Fibroblast of lung (primary cell): ENCODE results near the gene DTX4. TPM values are rescaled to one million over a fixed set of nuclear protein-coding genes. Genes with fewer than 3 reads are reported as not detected.

ENCODE experiments used
- DNase-seq, 2 donors: peaks; one replicate each; pipeline versions ENCODE4 v3.0.0 to v3.0.0-alpha.2; 2010; ENCODE audit warnings: low read depth in 2 of 2
- H2AFZ ChIP-seq: 2 replicates; pipeline ENCODE4 v1.5.1; 2012; ENCODE audit warnings: low read length, control low read depth, inconsistent platforms
- H3K27ac ChIP-seq: 2 replicates; pipeline ENCODE4 v1.5.1; 2011; ENCODE audit warnings: low read length, control low read depth; ENCODE audit not compliant: insufficient read depth
- H3K27me3 ChIP-seq: 2 replicates; pipeline ENCODE4 v1.5.1; 2011; ENCODE audit warnings: mild to moderate bottlenecking, low read length; ENCODE audit not compliant: control insufficient read depth, insufficient read depth
- H3K36me3 ChIP-seq: 2 replicates; pipeline ENCODE4 v1.5.1; 2011; ENCODE audit warnings: low read length; ENCODE audit not compliant: control insufficient read depth, insufficient read depth
- H3K4me1 ChIP-seq: 2 replicates; pipeline ENCODE4 v1.5.1; 2011; ENCODE audit warnings: low read length; ENCODE audit not compliant: control insufficient read depth, insufficient read depth; ENCODE audit errors: extremely low read depth
- H3K4me2 ChIP-seq: 2 replicates; pipeline ENCODE4 v1.5.1; 2011; ENCODE audit warnings: low read length, control low read depth; ENCODE audit not compliant: insufficient read depth; ENCODE audit errors: extremely low read depth
- H3K4me3 ChIP-seq, 4 experiments: fragments of 200-600 bp in 1 of 4; sonication (generic) in 1 of 4; replicated peaks in 1 of 4; 2 replicates each; pipeline ENCODE4 v1.5.1; 2011 to 2016; ENCODE audit warnings: low read length in 4 of 4, low read depth in 3 of 4, mild to moderate bottlenecking in 3 of 4, control low read depth in 2 of 4, inconsistent platforms in 1 of 4, mixed read lengths in 1 of 4; ENCODE audit not compliant: insufficient read depth in 1 of 4; ENCODE audit errors: control extremely low read depth in 1 of 4
- H3K79me2 ChIP-seq: 2 replicates; pipeline ENCODE4 v1.5.1; 2012; ENCODE audit warnings: mild to moderate bottlenecking, low read length, inconsistent platforms; ENCODE audit not compliant: control insufficient read depth, insufficient read depth
- H3K9ac ChIP-seq: 2 replicates; pipeline ENCODE4 v1.5.1; 2011; ENCODE audit warnings: mild to moderate bottlenecking, low read length, control low read depth; ENCODE audit not compliant: insufficient read depth
- H3K9me3 ChIP-seq: 2 replicates; pipeline ENCODE4 v1.5.1; 2012; ENCODE audit warnings: low read depth, low read length; ENCODE audit not compliant: control insufficient read depth, insufficient read depth
- H4K20me1 ChIP-seq: 2 replicates; pipeline ENCODE4 v1.5.1; 2011; ENCODE audit warnings: low read length; ENCODE audit not compliant: control insufficient read depth, insufficient read depth; ENCODE audit errors: extremely low read depth
- CTCF ChIP-seq, 2 donors: IDR thresholded peaks in 1 of 2; conservative IDR thresholded peaks in 1 of 2; 1 replicate in 1 of 2; 2 replicates in 1 of 2; pipeline ENCODE4 v1.5.1; 2011 to 2012; ENCODE audit warnings: low read length in 2 of 2, control low read depth in 1 of 2, inconsistent platforms in 1 of 2, low read depth in 1 of 2, mild to moderate bottlenecking in 1 of 2
- EZH2 ChIP-seq: IDR thresholded peaks from 2 replicates; pipeline ENCODE4 v1.5.1; 2012; ENCODE audit warnings: low read length, control low read depth, mild to moderate bottlenecking; ENCODE audit errors: missing control alignments
- polyA plus RNA-seq, 2 donors: library from polyadenylated mRNA; depleted of rRNA in 1 of 2; stranded (reverse) in 1 of 2; unstranded in 1 of 2; fragments of >200 nt; gene quantifications; 2 replicates each; pipeline ENCODE4 v1.2.1, GENCODE V29; 2011 to 2012; ENCODE audit warnings: missing spikeins in 1 of 2
- total RNA-seq: library from RNA; depleted of rRNA; stranded (reverse); fragments of >200 nt; gene quantifications from 2 replicates; pipeline ENCODE4 v1.2.1, GENCODE V29; 2014

Gene DTX4
- total and polyA plus RNA-seq, 2 donors (not counting 1 experiment from before 2014, with no cell fraction given): 1.2 to 4.8 TPM

- Histone ChIP-seq H3K27me3 (no peaks in the 10 kb centered on the region), H3K9ac (no peak overlapping the region), H3K79me2 (no peaks in the 10 kb centered on the region), H3K4me2 (no peak overlapping the region), H3K9me3 (no peaks in the 10 kb centered on the region), H3K4me1 (no peaks in the 10 kb centered on the region), H3K36me3 (no peaks in the 10 kb centered on the region), H3K27ac (no peak overlapping the region), H4K20me1 (no peaks in the 10 kb centered on the region), H2AFZ (no peak overlapping the region), H3K4me3 (no peak overlapping the region)
- no peak for DNase-seq
- TF ChIP-seq CTCF (conservative IDR thresholded peaks at IDR 0.05 in 1 of 2, IDR thresholded peaks at IDR 0.05 in 1 of 2; ENCODE audit: low read depth in 1 of 2, low read length in 2 of 2) (no peak), EZH2 (no peak)
These were observed 81.1 kb downstream of the DTX4 start for GRCh38 chr11:59253001-59253400.

- Histone ChIP-seq H3K36me3 (no peaks in the 10 kb centered on the region), H3K9ac (no peak overlapping the region), H3K4me3 (no peak overlapping the region), H3K27me3 (no peaks in the 10 kb centered on the region), H2AFZ (no peak overlapping the region), H3K79me2 (no peaks in the 10 kb centered on the region), H3K9me3 (no peaks in the 10 kb centered on the region), H3K27ac (no peak overlapping the region), H4K20me1 (no peaks in the 10 kb centered on the region), H3K4me2 (no peak overlapping the region), H3K4me1 (no peaks in the 10 kb centered on the region)
- TF ChIP-seq CTCF (conservative IDR thresholded peaks at IDR 0.05 in 1 of 2, IDR thresholded peaks at IDR 0.05 in 1 of 2; ENCODE audit: low read depth in 1 of 2, low read length in 2 of 2) (no peak), EZH2 (no peak)
- no peak for DNase-seq
These were observed 82.4 kb downstream of the DTX4 start for GRCh38 chr11:59254286-59254685.

GRCh38 chr11:59255281-59255680 is 83.3 kb downstream of the DTX4 start:
- Histone ChIP-seq H3K9me3 (no peaks in the 10 kb centered on the region), H3K79me2 (no peaks in the 10 kb centered on the region), H3K4me1 (no peaks in the 10 kb centered on the region), H3K36me3 (no peaks in the 10 kb centered on the region), H2AFZ (no peak overlapping the region), H3K4me2 (no peak overlapping the region), H3K27me3 (no peaks in the 10 kb centered on the region), H3K9ac (no peak overlapping the region), H4K20me1 (no peaks in the 10 kb centered on the region), H3K4me3 (no peak overlapping the region), H3K27ac (no peak overlapping the region)
- no peak for DNase-seq
- no peak for TF ChIP-seq EZH2
- TF ChIP-seq CTCF (conservative IDR thresholded peaks at IDR 0.05 in 1 of 2, IDR thresholded peaks at IDR 0.05 in 1 of 2; ENCODE audit: low read depth in 1 of 2, low read length in 2 of 2): no peak

Other genes starting within 250 kb of the DTX4 start
- 0.33 TPM in 1 of 2 replicates, not detected in the other for gene GLYATL1, start 232.6 kb upstream of the DTX4 start, total RNA-seq
- 0.51 and 0.56 TPM in 2 replicates for gene GLYATL1, start 232.6 kb upstream of the DTX4 start, polyA plus RNA-seq
- gene GLYATL1B, start 85.8 kb upstream of the DTX4 start, total RNA-seq: not detected in 2 replicates
- gene GLYATL1B, start 85.8 kb upstream of the DTX4 start, polyA plus RNA-seq: not detected in 2 replicates
- gene FAM111B, start 64.9 kb upstream of the DTX4 start, total RNA-seq: 0.26 and 0.33 TPM in 2 replicates
- gene FAM111B, start 64.9 kb upstream of the DTX4 start, polyA plus RNA-seq: 6.2 and 14.8 TPM in 2 replicates
- 34.7 and 42.3 TPM in 2 replicates for gene FAM111A, start 29.3 kb upstream of the DTX4 start, total RNA-seq
- 27.1 and 44.2 TPM in 2 replicates for gene FAM111A, start 29.3 kb upstream of the DTX4 start, polyA plus RNA-seq
- gene MPEG1, start 40.8 kb downstream of the DTX4 start, total RNA-seq: not detected in 2 replicates
- not detected in 2 replicates for gene MPEG1, start 40.8 kb downstream of the DTX4 start, polyA plus RNA-seq
- gene OR5AN1, start 186.8 kb downstream of the DTX4 start, total RNA-seq: not detected in 2 replicates
- not detected in 2 replicates for gene OR5AN1, start 186.8 kb downstream of the DTX4 start, polyA plus RNA-seq